Adrenal gland (tissue), 5 donors: ENCODE data around the gene SHMT2.

ENCODE experiments used
- CTCF ChIP-seq, 6 experiments: fragments of 450-650 bp in 4 of 6; fragments of 200-600 bp in 2 of 6; sonication (generic) in 1 of 6; IDR thresholded peaks; 1 replicate in 5 of 6; 2 replicates in 1 of 6; pipeline versions ENCODE4 v1.5.1 to v1.8.0; 2016 to 2021; ENCODE audit warnings: antibody characterized with exemption in 6 of 6, mild to moderate bottlenecking in 2 of 6, moderate library complexity in 1 of 6
- POLR2A ChIP-seq, 2 donors: fragments of 450-650 bp; IDR thresholded peaks; one replicate each; pipeline ENCODE4 v1.6.1; 2017; ENCODE audit warnings: antibody characterized with exemption in 2 of 2, mild to moderate bottlenecking in 2 of 2, moderate library complexity in 1 of 2
- donor health status: DM: no; HTN: no; CAD: no.

DNA sequence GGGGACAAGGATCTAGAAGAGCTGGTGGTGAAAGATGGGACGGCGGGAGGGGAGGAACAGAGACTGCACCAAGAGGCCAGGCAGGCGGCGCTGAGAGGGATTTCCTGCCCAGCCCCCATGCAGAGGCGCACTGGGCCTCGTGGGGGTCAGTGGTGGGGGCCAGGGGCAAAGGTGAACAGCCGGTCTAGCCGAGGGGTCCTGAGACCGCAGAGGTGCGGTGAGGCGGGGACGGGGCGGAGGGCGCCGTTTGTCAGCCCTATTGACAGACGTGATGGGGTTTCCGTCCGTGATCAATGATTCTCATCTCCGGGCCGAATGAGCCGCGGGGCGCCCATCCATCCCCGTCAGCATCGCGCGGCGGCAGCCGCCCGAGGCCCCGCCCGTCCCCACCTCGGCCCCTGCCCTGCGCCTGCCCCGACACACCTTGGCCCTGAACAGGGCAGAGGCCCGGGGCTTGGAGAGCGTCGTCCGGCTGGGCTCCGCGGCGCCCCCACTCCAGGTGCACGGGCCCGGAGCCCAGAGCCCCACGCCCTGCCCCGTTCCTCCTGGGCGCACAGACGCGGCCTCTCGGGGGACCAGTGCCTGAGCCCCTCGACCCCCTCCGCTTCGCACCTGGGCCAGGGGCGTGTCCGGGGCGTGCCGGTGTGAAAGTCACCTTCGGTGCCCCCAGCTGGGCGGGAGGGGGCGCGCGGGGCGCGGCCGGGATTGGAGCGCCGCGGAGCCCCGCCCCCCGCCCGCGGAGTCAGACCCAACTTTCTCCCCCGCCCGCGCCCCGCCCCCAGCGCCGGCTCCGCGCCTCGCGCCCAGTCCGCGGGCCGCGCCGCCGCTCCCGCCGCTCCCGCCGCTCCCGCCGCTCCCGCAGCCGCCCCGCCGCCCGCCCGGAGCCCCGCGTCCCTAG lies 13.2 kb upstream of the SHMT2 start, which contains the start of gene NXPH4:
- TF ChIP-seq CTCF (IDR thresholded peaks at IDR 0.05): no peak
- no peak for TF ChIP-seq POLR2A (IDR thresholded peaks at IDR 0.05)
